CD1c-positive myeloid dendritic cell (primary cell): Measurements from ENCODE around the gene THBS4.

Source experiments
- DNase-seq: peaks from one replicate; pipeline ENCODE4 v3.0.0-alpha.2; 2016; ENCODE audit errors: extremely low spot score

THBS4 gene

GRCh38 chr5:80034962-80035821 is at the start of gene THBS4:
Gene THBS4 (plus strand): TSS chr5:80035348. CDS start chr5:80035538, 190 bp downstream.
- DNase-seq = no peak

- no peak for DNase-seq
Observed at GRCh38 chr5:79986260-79986659, 48.9 kb upstream of the THBS4 start.

GRCh38 chr5:79990205-79990597 is 44.9 kb upstream of the THBS4 start:
- peak; percentile 11 for DNase-seq

- peak; percentile 81 for DNase-seq
Observed at GRCh38 chr5:79990598-79991507, 44.3 kb upstream of the THBS4 start, which contains the start of gene MTX3. Gene MTX3 (minus strand): TSS chr5:79991262. CDS start chr5:79991238, 24 bp downstream.

GRCh38 chr5:79992891-79993657 is 42.1 kb upstream of the THBS4 start:
- no peak for DNase-seq

- no peak for DNase-seq
Observed at GRCh38 chr5:79999722-80000121, 35.4 kb upstream of the THBS4 start.

GRCh38 chr5:80002677-80003076 is 32.5 kb upstream of the THBS4 start:
- DNase-seq = no peak

- no peak for DNase-seq
Observed at GRCh38 chr5:80008995-80009765, 26.0 kb upstream of the THBS4 start.

- no peak for DNase-seq
Observed at GRCh38 chr5:80010754-80011392, 24.3 kb upstream of the THBS4 start.

GRCh38 chr5:80025069-80025468 is 10.1 kb upstream of the THBS4 start:
- no peak for DNase-seq

- no peak for DNase-seq
Observed at GRCh38 chr5:80026841-80027240, 8.3 kb upstream of the THBS4 start.

- DNase-seq = no peak
Observed at GRCh38 chr5:80031109-80031508, 4.0 kb upstream of the THBS4 start.

- DNase-seq = no peak
Observed at GRCh38 chr5:80033513-80033912, 1.6 kb upstream of the THBS4 start.

GRCh38 chr5:80034559-80034958 is 589 bp upstream of the THBS4 start:
- DNase-seq = no peak

GRCh38 chr5:80035839-80036238 is 691 bp downstream of the THBS4 start:
- DNase-seq = no peak

- DNase-seq = no peak
Observed at GRCh38 chr5:80036615-80037014, 1.5 kb downstream of the THBS4 start.

- DNase-seq = no peak
Observed at GRCh38 chr5:80037366-80037765, 2.2 kb downstream of the THBS4 start.

GRCh38 chr5:80039650-80040049 is 4.5 kb downstream of the THBS4 start:
- no peak for DNase-seq

- DNase-seq = no peak
Observed at GRCh38 chr5:80041527-80041926, 6.4 kb downstream of the THBS4 start.

GRCh38 chr5:80042330-80042729 is 7.2 kb downstream of the THBS4 start:
- no peak for DNase-seq

GRCh38 chr5:80043187-80043586 is 8.0 kb downstream of the THBS4 start:
- no peak for DNase-seq
